H9 (cell line): ENCODE measurements around the gene NEDD4L. TPM values are rescaled to one million over a fixed set of nuclear protein-coding genes. Genes with fewer than 3 reads are reported as not detected.
A peak's percentile ranks its signal among the peaks of the same experiment; 100 is the strongest.

Experiments
- DNase-seq: peaks from one replicate; pipeline ENCODE4 v3.0.0-alpha.2; 2017
- H2AFZ ChIP-seq: one replicate; pipeline ENCODE4 v1.6.1; 2013; ENCODE audit warnings: mild to moderate bottlenecking, low read length, control low read depth, moderate library complexity
- H2AK5ac ChIP-seq: 2 replicates; pipeline ENCODE4 v1.6.1; 2013; ENCODE audit warnings: low read length, control low read depth, mixed read lengths; ENCODE audit not compliant: insufficient read length
- H2BK120ac ChIP-seq: one replicate; pipeline ENCODE4 v1.6.1; 2013; ENCODE audit warnings: low read depth, mild to moderate bottlenecking, low read length, control low read depth, inconsistent platforms; ENCODE audit not compliant: poor library complexity, severe bottlenecking
- H2BK12ac ChIP-seq: 2 replicates; pipeline ENCODE4 v1.6.1; 2013; ENCODE audit warnings: low read length, control low read depth, mixed read lengths, low read depth; ENCODE audit not compliant: insufficient read length
- H2BK15ac ChIP-seq: 2 replicates; pipeline ENCODE4 v1.6.1; 2013; ENCODE audit warnings: low read depth, low read length, control low read depth
- H2BK20ac ChIP-seq: one replicate; pipeline ENCODE4 v1.6.1; 2013; ENCODE audit warnings: low read depth, mild to moderate bottlenecking, low read length, control low read depth, inconsistent platforms; ENCODE audit not compliant: poor library complexity, severe bottlenecking
- H2BK5ac ChIP-seq: 2 replicates; pipeline ENCODE4 v1.6.1; 2013; ENCODE audit warnings: low read length, control low read depth, mixed read lengths; ENCODE audit not compliant: insufficient read length
- H3K14ac ChIP-seq: 2 replicates; pipeline ENCODE4 v1.6.1; 2013; ENCODE audit warnings: low read length, control low read depth; ENCODE audit not compliant: insufficient read depth
- H3K18ac ChIP-seq: 2 replicates; pipeline ENCODE4 v1.6.1; 2013; ENCODE audit warnings: low read depth, mild to moderate bottlenecking, mixed read lengths, low read length, control low read depth; ENCODE audit not compliant: insufficient read length
- H3K23ac ChIP-seq: 2 replicates; pipeline ENCODE4 v1.6.1; 2013; ENCODE audit warnings: low read length, control low read depth, mixed read lengths, low read depth; ENCODE audit not compliant: insufficient read length
- H3K23me2 ChIP-seq: 2 replicates; pipeline ENCODE4 v1.6.1; 2013; ENCODE audit warnings: low read depth, mild to moderate bottlenecking, mixed read lengths, low read length, control low read depth; ENCODE audit not compliant: insufficient read length, poor library complexity, severe bottlenecking
- H3K27ac ChIP-seq: 2 replicates; pipeline ENCODE4 v1.5.1; 2013; ENCODE audit warnings: low read length, control low read depth, mixed read lengths, low read depth; ENCODE audit not compliant: insufficient read length
- H3K27me3 ChIP-seq: 2 replicates; pipeline ENCODE4 v1.6.1; 2013; ENCODE audit warnings: low read length, control low read depth, inconsistent platforms; ENCODE audit not compliant: insufficient read depth
- H3K4ac ChIP-seq: 2 replicates; pipeline ENCODE4 v1.6.1; 2013; ENCODE audit warnings: low read depth, mild to moderate bottlenecking, control low read depth, inconsistent platforms, low read length, moderate library complexity
- H3K4me1 ChIP-seq: 2 replicates; pipeline ENCODE4 v1.6.1; 2013; ENCODE audit warnings: low read length, control low read depth, inconsistent platforms; ENCODE audit not compliant: insufficient read depth
- H3K4me2 ChIP-seq: 2 replicates; pipeline ENCODE4 v1.6.1; 2013; ENCODE audit warnings: low read length, control low read depth, mixed read lengths; ENCODE audit not compliant: insufficient read length, insufficient read depth
- H3K56ac ChIP-seq: 2 replicates; pipeline ENCODE4 v1.6.1; 2013; ENCODE audit warnings: low read depth, mild to moderate bottlenecking, mixed read lengths, low read length, control low read depth; ENCODE audit not compliant: insufficient read length
- H3K79me1 ChIP-seq: 2 replicates; pipeline ENCODE4 v1.6.1; 2013; ENCODE audit warnings: low read depth, mild to moderate bottlenecking, moderate library complexity, low read length, control low read depth, inconsistent platforms; ENCODE audit not compliant: insufficient read depth, poor library complexity, severe bottlenecking
- H3K79me2 ChIP-seq: 2 replicates; pipeline ENCODE4 v1.6.1; 2013; ENCODE audit warnings: low read length, control low read depth, inconsistent platforms; ENCODE audit not compliant: insufficient read depth
- H3K9ac ChIP-seq: 2 replicates; pipeline ENCODE4 v1.6.1; 2013; ENCODE audit warnings: low read length, control low read depth, mixed read lengths; ENCODE audit not compliant: insufficient read length; ENCODE audit errors: extremely low read depth
- H3K9me3 ChIP-seq: one replicate; pipeline ENCODE4 v1.6.1; 2013; ENCODE audit warnings: low read depth, low read length, inconsistent platforms; ENCODE audit not compliant: control insufficient read depth
- H3T11ph ChIP-seq: one replicate; pipeline ENCODE4 v1.6.1; 2013; ENCODE audit warnings: mild to moderate bottlenecking, low read length, control low read depth, inconsistent platforms
- H4K20me1 ChIP-seq: one replicate; pipeline ENCODE4 v1.6.1; 2013; ENCODE audit not compliant: control insufficient read depth, insufficient read length, insufficient read depth
- H4K5ac ChIP-seq: 2 replicates; pipeline ENCODE4 v1.6.1; 2013; ENCODE audit warnings: low read depth, mild to moderate bottlenecking, mixed read lengths, low read length, control low read depth; ENCODE audit not compliant: insufficient read length
- H4K8ac ChIP-seq: replicated peaks from 2 replicates; pipeline ENCODE4 v1.6.1; 2013; ENCODE audit warnings: low read length, control low read depth, mixed read lengths, low read depth; ENCODE audit not compliant: insufficient read length
- H4K91ac ChIP-seq: 2 replicates; pipeline ENCODE4 v1.6.1; 2013; ENCODE audit warnings: low read depth, mild to moderate bottlenecking, moderate library complexity, mixed read lengths, low read length, control low read depth; ENCODE audit not compliant: insufficient read length
- H3K27ac Mint-ChIP-seq, 3 experiments: 2 replicates in 2 of 3; 3 replicates in 1 of 3; pipeline ENCODE4 v1.8.0; 2020 to 2021; ENCODE audit warnings: mixed read lengths in 3 of 3, mild to moderate bottlenecking in 1 of 3, moderate library complexity in 1 of 3
- H3K27me3 Mint-ChIP-seq: 2 replicates; pipeline ENCODE4 v1.8.0; 2021; ENCODE audit warnings: low read depth, mild to moderate bottlenecking, moderate library complexity, mixed read lengths
- H3K36me3 Mint-ChIP-seq, 3 experiments: 2 replicates in 2 of 3; 3 replicates in 1 of 3; pipeline ENCODE4 v1.8.0; 2020 to 2021; ENCODE audit warnings: low read depth in 3 of 3, mixed read lengths in 3 of 3; ENCODE audit not compliant: insufficient read depth in 1 of 3
- H3K4me1 Mint-ChIP-seq, 2 experiments: 2 replicates each; pipeline ENCODE4 v1.8.0; 2020; ENCODE audit warnings: mixed read lengths in 2 of 2
- H3K4me3 Mint-ChIP-seq, 2 experiments: 2 replicates in 1 of 2; 3 replicates in 1 of 2; pipeline ENCODE4 v1.8.0; 2020 to 2021; ENCODE audit warnings: mild to moderate bottlenecking in 2 of 2, mixed read lengths in 2 of 2, moderate library complexity in 1 of 2
- H3K9me3 Mint-ChIP-seq, 2 experiments: 2 replicates in 1 of 2; 3 replicates in 1 of 2; pipeline ENCODE4 v1.8.0; 2020; ENCODE audit warnings: mild to moderate bottlenecking in 2 of 2, mixed read lengths in 2 of 2, moderate library complexity in 1 of 2
- CTCF ChIP-seq: fragments of 200-600 bp; sonication (generic); conservative IDR thresholded peaks from 3 replicates; pipeline ENCODE4 v1.8.0; 2021; ENCODE audit warnings: antibody characterized with exemption, mild to moderate bottlenecking
- WGBS: extraction: QIAGEN DNeasy Blood & Tissue Kit; methylation state at CpG from one replicate; pipeline ENCODE4 v1.1.7; 2013; ENCODE audit warnings: missing lambda C conversion rate, low lambda C conversion rate, mixed read lengths; ENCODE audit not compliant: insufficient read length; ENCODE audit errors: extremely low coverage; 5-methylcytosine and 5-hydroxymethylcytosine counted together
- total RNA-seq: library from RNA; stranded (reverse); gene quantifications from 2 replicates; pipeline ENCODE4 v1.2.1, GENCODE V29; 2021

NEDD4L gene
- total RNA-seq, 1 experiment from 2014 or later: 76.3 TPM

- no peak overlapping the region for H3K14ac ChIP-seq
- H3K27me3 ChIP-seq: no peaks in the 10 kb centered on the region
- WGBS: no CpG with 5 or more reads among the region's 2 CpGs
- H2BK12ac ChIP-seq: no peak overlapping the region
- no peak overlapping the region for H2AK5ac ChIP-seq
- no peaks in the 10 kb centered on the region for H3K9me3 Mint-ChIP-seq
- H3K9ac ChIP-seq: no peak overlapping the region
- no peak overlapping the region for H3T11ph ChIP-seq
- H3K27me3 Mint-ChIP-seq: no peaks in the 10 kb centered on the region
- H4K20me1 ChIP-seq: no peaks in the 10 kb centered on the region
- H3K9me3 ChIP-seq: no peaks in the 10 kb centered on the region
- no peak overlapping the region for H4K91ac ChIP-seq
- H3K4me3 Mint-ChIP-seq: no peak overlapping the region
- H3K79me2 ChIP-seq: no peaks in the 10 kb centered on the region
- H4K5ac ChIP-seq: no peak overlapping the region
- no peak overlapping the region for H3K23ac ChIP-seq
- 0 out of 7 replicates have a peak overlapping the region, but pooled peaks of 1 of the 3 experiments have one; percentile 18 for H3K27ac Mint-ChIP-seq
- no peak overlapping the region for H2BK20ac ChIP-seq
- no peak overlapping the region for H3K56ac ChIP-seq
- no peak overlapping the region for H3K18ac ChIP-seq
- H3K36me3 Mint-ChIP-seq: peaks cover 7 to 33% (median 25%) of the 10 kb centered on the region in 3 experiments; a peak in 6 of 7 replicates
- no peak for TF ChIP-seq CTCF
- H3K79me1 ChIP-seq: no peaks in the 10 kb centered on the region
- H3K4me1 ChIP-seq: peaks cover 2% of the 10 kb centered on the region; the same call in 1 of the 2 replicates
- no peak overlapping the region for H3K4ac ChIP-seq
- no peak overlapping the region for H2AFZ ChIP-seq
- no peak overlapping the region for H2BK5ac ChIP-seq
- no peak overlapping the region for H3K4me2 ChIP-seq
- no peak for DNase-seq
- H3K23me2 ChIP-seq: no peaks in the 10 kb centered on the region
- H4K8ac ChIP-seq: no peak overlapping the region
- no peak overlapping the region for H2BK15ac ChIP-seq
- H2BK120ac ChIP-seq: no peak overlapping the region
- H3K27ac ChIP-seq: no peak overlapping the region
- H3K4me1 Mint-ChIP-seq: peaks cover 35 to 54% of the 10 kb centered on the region in 2 experiments
Measured at GRCh38 chr18:58360324-58360723, 316.3 kb downstream of the NEDD4L start.
